Body of pancreas (tissue), 4 donors: ENCODE data around the gene SPTBN1.

ENCODE experiments used
- POLR2A ChIP-seq, 3 donors: fragments of 450-650 bp; IDR thresholded peaks; one replicate each; pipeline ENCODE4 v1.6.1; 2016; ENCODE audit warnings: antibody characterized with exemption in 3 of 3, mild to moderate bottlenecking in 2 of 3
- TF ChIP-seq, protein P1 (sequence below), 7 experiments: fragments of 450-650 bp in 4 of 7; fragments of 200-600 bp in 3 of 7; sonication (generic) in 3 of 7; IDR thresholded peaks; one replicate each; pipeline ENCODE4 v1.5.1; 2016 to 2019; ENCODE audit warnings: antibody characterized with exemption in 7 of 7

GRCh38 chr2:54664238-54664786 lies 208.2 kb downstream of the SPTBN1 start:
- TF ChIP-seq, protein P1, sequence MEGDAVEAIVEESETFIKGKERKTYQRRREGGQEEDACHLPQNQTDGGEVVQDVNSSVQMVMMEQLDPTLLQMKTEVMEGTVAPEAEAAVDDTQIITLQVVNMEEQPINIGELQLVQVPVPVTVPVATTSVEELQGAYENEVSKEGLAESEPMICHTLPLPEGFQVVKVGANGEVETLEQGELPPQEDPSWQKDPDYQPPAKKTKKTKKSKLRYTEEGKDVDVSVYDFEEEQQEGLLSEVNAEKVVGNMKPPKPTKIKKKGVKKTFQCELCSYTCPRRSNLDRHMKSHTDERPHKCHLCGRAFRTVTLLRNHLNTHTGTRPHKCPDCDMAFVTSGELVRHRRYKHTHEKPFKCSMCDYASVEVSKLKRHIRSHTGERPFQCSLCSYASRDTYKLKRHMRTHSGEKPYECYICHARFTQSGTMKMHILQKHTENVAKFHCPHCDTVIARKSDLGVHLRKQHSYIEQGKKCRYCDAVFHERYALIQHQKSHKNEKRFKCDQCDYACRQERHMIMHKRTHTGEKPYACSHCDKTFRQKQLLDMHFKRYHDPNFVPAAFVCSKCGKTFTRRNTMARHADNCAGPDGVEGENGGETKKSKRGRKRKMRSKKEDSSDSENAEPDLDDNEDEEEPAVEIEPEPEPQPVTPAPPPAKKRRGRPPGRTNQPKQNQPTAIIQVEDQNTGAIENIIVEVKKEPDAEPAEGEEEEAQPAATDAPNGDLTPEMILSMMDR (IDR thresholded peaks at IDR 0.05): no peak
- TF ChIP-seq POLR2A (IDR thresholded peaks at IDR 0.05): no peak
